Measurements from ENCODE around the gene KIRREL1.
A peak's percentile ranks its signal among the peaks of the same experiment; 100 is the strongest.

KIRREL1 gene

DNA sequence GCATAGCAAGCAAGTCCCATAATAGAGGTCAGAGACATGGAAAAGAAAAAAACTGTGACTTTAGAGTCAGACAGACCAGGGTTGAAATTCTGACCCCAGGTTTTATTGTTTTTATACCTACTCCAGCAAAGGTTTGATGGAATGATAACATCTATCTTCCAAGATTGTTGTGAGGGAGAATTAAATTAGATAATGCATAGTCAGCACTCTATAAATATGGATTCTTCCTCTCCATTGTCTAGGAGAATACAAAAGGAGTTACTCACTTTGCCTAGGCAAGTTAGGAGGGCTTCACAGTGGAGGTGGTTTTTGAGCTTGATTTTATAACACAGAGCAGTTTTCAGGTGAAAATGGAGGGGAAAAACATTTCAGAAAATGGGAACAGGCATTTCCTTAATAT lies 46.9 kb downstream of the KIRREL1 start:
- Histone ChIP-seq H3K14ac (ENCODE audit: low read length) (no peak overlapping the region), H4K91ac (ENCODE audit: low read depth, low read length) (no peak overlapping the region), H2BK12ac (ENCODE audit: low read length) (no peak overlapping the region), H3K18ac (ENCODE audit: low read length) (no peak overlapping the region), H3K36me3 (ENCODE audit: control insufficient read depth in 1 of 2, insufficient read depth in 2 of 2, low read length in 2 of 2) (peaks cover 2 to 3% of the 10 kb centered on the region in 2 experiments), H3K4me2 (ENCODE audit: low read length) (no peak overlapping the region), H4K12ac (ENCODE audit: low read depth, low read length) (no peak overlapping the region), H2AFZ (ENCODE audit: insufficient read depth, low read length, poor library complexity) (no peak overlapping the region), H2BK5ac (ENCODE audit: low read depth, low read length, poor library complexity) (no peak overlapping the region), H2BK120ac (ENCODE audit: insufficient read depth, low read length, poor library complexity) (no peak overlapping the region), H3K79me1 (ENCODE audit: low read length) (peaks cover 10% of the 10 kb centered on the region), H3K27me3 (ENCODE audit: insufficient read depth, low read length) (no peaks in the 10 kb centered on the region), H3K9ac (ENCODE audit: low read length) (no peak overlapping the region), H3K4me3 (ENCODE audit: low read depth, low read length) (no peak overlapping the region), H3K9me3 (ENCODE audit: insufficient read depth, low read depth, low read length) (no peaks in the 10 kb centered on the region), H3K23ac (ENCODE audit: low read length) (no peak overlapping the region), H3K79me2 (ENCODE audit: control insufficient read depth, insufficient read depth, low read length, poor library complexity) (peaks cover 6% of the 10 kb centered on the region), H3K27ac (ENCODE audit: low read depth, low read length) (no peak overlapping the region), H2AK5ac (ENCODE audit: low read length) (no peak overlapping the region), H4K8ac (ENCODE audit: low read depth, low read length) (no peak overlapping the region), H3K4me1 (ENCODE audit: control insufficient read depth in 1 of 2, insufficient read depth in 2 of 2, low read length in 2 of 2) (peaks cover 26% of the 10 kb centered on the region in 2 experiments), H3K4ac (ENCODE audit: low read depth, low read length) (no peak overlapping the region)
- no peak for DNase-seq

- no peak overlapping the region for H2BK120ac ChIP-seq (ENCODE audit: insufficient read depth, low read length, poor library complexity)
- no peak for DNase-seq
- H3K18ac ChIP-seq (ENCODE audit: low read length): no peak overlapping the region
These were observed 49.8 kb downstream of the KIRREL1 start for GRCh38 chr1:158043232-158043631.

DNA sequence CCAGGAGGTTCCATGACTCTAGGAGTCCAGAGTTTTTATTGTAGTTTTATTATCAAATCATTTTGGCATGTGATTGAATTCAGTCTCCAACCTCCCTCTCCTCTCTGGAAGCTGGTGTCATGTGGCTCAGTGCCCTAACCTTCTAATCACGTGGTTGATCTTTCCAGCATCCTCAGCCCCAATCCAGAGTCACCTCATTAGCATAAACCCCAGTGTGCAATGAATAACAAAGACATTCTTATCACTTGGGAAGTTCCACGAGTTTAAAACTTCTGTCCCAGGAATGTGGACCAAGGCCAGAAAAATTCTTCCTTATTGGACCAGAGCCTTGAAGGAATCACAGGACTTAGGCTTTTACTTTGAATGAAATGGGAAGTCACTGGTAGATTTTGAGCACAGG lies 52.2 kb downstream of the KIRREL1 start:
- Histone ChIP-seq H2BK5ac (ENCODE audit: low read depth, low read length, poor library complexity) (no peak overlapping the region), H3K79me2 (ENCODE audit: control insufficient read depth, insufficient read depth, low read length, poor library complexity) (no peaks in the 10 kb centered on the region), H3K36me3 (ENCODE audit: control insufficient read depth in 1 of 2, insufficient read depth in 2 of 2, low read length in 2 of 2) (peaks cover 2 to 6% of the 10 kb centered on the region in 2 experiments), H3K9ac (ENCODE audit: low read length) (no peak overlapping the region), H3K4ac (ENCODE audit: low read depth, low read length) (no peak overlapping the region), H3K79me1 (ENCODE audit: low read length) (no peaks in the 10 kb centered on the region), H3K4me2 (ENCODE audit: low read length) (no peak overlapping the region), H3K18ac (ENCODE audit: low read length) (no peak overlapping the region), H2BK12ac (ENCODE audit: low read length) (no peak overlapping the region), H3K14ac (ENCODE audit: low read length) (no peak overlapping the region), H3K4me1 (ENCODE audit: control insufficient read depth in 1 of 2, insufficient read depth in 2 of 2, low read length in 2 of 2) (peaks cover 8 to 17% of the 10 kb centered on the region in 2 experiments), H2AK5ac (ENCODE audit: low read length) (no peak overlapping the region), H4K91ac (ENCODE audit: low read depth, low read length) (no peak overlapping the region), H4K8ac (ENCODE audit: low read depth, low read length) (no peak overlapping the region), H3K27ac (ENCODE audit: low read depth, low read length) (no peak overlapping the region), H2AFZ (ENCODE audit: insufficient read depth, low read length, poor library complexity) (no peak overlapping the region), H3K23ac (ENCODE audit: low read length) (no peak overlapping the region), H2BK120ac (ENCODE audit: insufficient read depth, low read length, poor library complexity) (no peak overlapping the region), H3K4me3 (ENCODE audit: low read depth, low read length) (no peak overlapping the region), H4K12ac (ENCODE audit: low read depth, low read length) (no peak overlapping the region), H3K27me3 (ENCODE audit: insufficient read depth, low read length) (no peaks in the 10 kb centered on the region), H3K9me3 (ENCODE audit: insufficient read depth, low read depth, low read length) (no peaks in the 10 kb centered on the region)
- DNase-seq: no peak
- no CpG with 5 or more reads among the region's 2 CpGs for WGBS (ENCODE audit: extremely low coverage, insufficient coverage, insufficient read length)

More at GRCh38 chr1:158043232-158043631, 49.8 kb downstream of the KIRREL1 start:
- Histone ChIP-seq H3K27me3 (ENCODE audit: insufficient read depth, low read length) (no peaks in the 10 kb centered on the region), H3K9ac (ENCODE audit: low read length) (no peak overlapping the region), H4K91ac (ENCODE audit: low read depth, low read length) (peak overlapping the region; percentile 3), H3K36me3 (ENCODE audit: control insufficient read depth in 1 of 2, insufficient read depth in 2 of 2, low read length in 2 of 2) (peaks cover 2 to 3% of the 10 kb centered on the region in 2 experiments), H2AK5ac (ENCODE audit: low read length) (no peak overlapping the region), H3K79me2 (ENCODE audit: control insufficient read depth, insufficient read depth, low read length, poor library complexity) (peaks cover 2% of the 10 kb centered on the region), H3K4ac (ENCODE audit: low read depth, low read length) (no peak overlapping the region), H3K14ac (ENCODE audit: low read length) (no peak overlapping the region), H4K12ac (ENCODE audit: low read depth, low read length) (no peak overlapping the region), H3K4me3 (ENCODE audit: low read depth, low read length) (no peak overlapping the region), H3K27ac (ENCODE audit: low read depth, low read length) (no peak overlapping the region), H3K9me3 (ENCODE audit: insufficient read depth, low read depth, low read length) (no peaks in the 10 kb centered on the region), H2BK5ac (ENCODE audit: low read depth, low read length, poor library complexity) (no peak overlapping the region), H4K8ac (ENCODE audit: low read depth, low read length) (peak overlapping the region; percentile 24), H3K4me2 (ENCODE audit: low read length) (no peak overlapping the region), H3K79me1 (ENCODE audit: low read length) (peaks cover under 1% of the 10 kb centered on the region), H2AFZ (ENCODE audit: insufficient read depth, low read length, poor library complexity) (no peak overlapping the region), H3K23ac (ENCODE audit: low read length) (no peak overlapping the region), H2BK12ac (ENCODE audit: low read length) (no peak overlapping the region), H3K4me1 (ENCODE audit: control insufficient read depth in 1 of 2, insufficient read depth in 2 of 2, low read length in 2 of 2) (peaks cover 8 to 13% of the 10 kb centered on the region in 2 experiments)
- WGBS (ENCODE audit: extremely low coverage, insufficient coverage, insufficient read length): no CpG with 5 or more reads among the region's 5 CpGs

DNA sequence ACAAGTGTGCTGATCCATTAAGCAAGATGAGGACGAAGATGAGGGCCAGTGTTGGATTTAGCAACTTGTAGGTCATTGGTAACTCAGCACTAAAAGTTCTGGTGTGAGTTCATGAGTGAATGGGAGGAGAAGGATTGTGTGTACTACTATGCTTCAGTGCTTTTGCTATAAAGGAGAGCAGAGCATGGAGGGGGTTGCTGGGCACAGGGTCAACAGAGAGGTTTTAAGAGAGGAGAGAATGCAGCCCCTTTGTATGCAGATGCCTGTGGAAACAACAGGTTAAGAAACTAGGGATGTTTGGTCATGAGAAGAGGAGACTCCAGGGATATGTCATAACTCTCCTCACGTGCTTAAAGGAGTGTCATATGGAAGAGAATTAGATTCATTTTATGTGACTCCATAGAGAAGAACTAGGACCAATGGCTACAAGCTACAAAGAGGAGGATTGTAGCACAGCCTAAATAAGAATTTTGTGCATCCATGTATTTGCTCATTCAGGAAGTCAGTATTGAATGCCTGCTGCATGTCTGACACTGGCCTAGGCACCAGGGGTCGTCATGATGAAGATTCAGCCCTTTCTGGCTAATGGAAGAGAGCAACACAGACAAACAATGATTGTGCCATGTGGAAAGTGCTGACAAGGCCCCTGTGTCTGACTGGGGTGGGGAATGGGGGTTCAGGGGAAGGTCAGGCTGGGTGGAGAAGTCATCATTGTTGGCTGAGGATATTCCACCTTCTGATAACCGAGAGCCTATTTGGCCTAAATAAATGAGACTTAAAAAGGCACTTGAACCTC lies 53.5 kb downstream of the KIRREL1 start:
- no peak for DNase-seq
- WGBS (ENCODE audit: extremely low coverage, insufficient coverage, insufficient read length): no CpG with 5 or more reads among the region's 4 CpGs

More for the DNA sequence above, 53.5 kb downstream of the KIRREL1 start:
- Histone ChIP-seq H3K14ac (ENCODE audit: low read length) (no peak overlapping the region), H4K8ac (ENCODE audit: low read depth, low read length) (no peak overlapping the region), H3K79me2 (ENCODE audit: control insufficient read depth, insufficient read depth, low read length, poor library complexity) (no peaks in the 10 kb centered on the region), H2AK5ac (ENCODE audit: low read length) (no peak overlapping the region), H4K91ac (ENCODE audit: low read depth, low read length) (no peak overlapping the region), H2BK12ac (ENCODE audit: low read length) (no peak overlapping the region), H3K36me3 (ENCODE audit: control insufficient read depth in 1 of 2, insufficient read depth in 2 of 2, low read length in 2 of 2) (peaks cover 5 to 9% of the 10 kb centered on the region in 2 experiments), H2AFZ (ENCODE audit: insufficient read depth, low read length, poor library complexity) (no peak overlapping the region), H3K18ac (ENCODE audit: low read length) (no peak overlapping the region), H3K9ac (ENCODE audit: low read length) (no peak overlapping the region), H3K27ac (ENCODE audit: low read depth, low read length) (no peak overlapping the region), H3K4me1 (ENCODE audit: control insufficient read depth in 1 of 2, insufficient read depth in 2 of 2, low read length in 2 of 2) (peaks cover 8 to 13% of the 10 kb centered on the region in 2 experiments), H3K4ac (ENCODE audit: low read depth, low read length) (no peak overlapping the region), H3K4me2 (ENCODE audit: low read length) (no peak overlapping the region), H3K23ac (ENCODE audit: low read length) (no peak overlapping the region), H3K27me3 (ENCODE audit: insufficient read depth, low read length) (no peaks in the 10 kb centered on the region), H2BK5ac (ENCODE audit: low read depth, low read length, poor library complexity) (no peak overlapping the region), H2BK120ac (ENCODE audit: insufficient read depth, low read length, poor library complexity) (no peak overlapping the region), H3K9me3 (ENCODE audit: insufficient read depth, low read depth, low read length) (no peaks in the 10 kb centered on the region), H3K79me1 (ENCODE audit: low read length) (no peaks in the 10 kb centered on the region), H3K4me3 (ENCODE audit: low read depth, low read length) (no peak overlapping the region), H4K12ac (ENCODE audit: low read depth, low read length) (no peak overlapping the region)
